CD4-positive, CD25-positive, alpha-beta regulatory T cell (primary cell): Measurements from ENCODE around the gene TENT5C. TPM values are rescaled to one million over a fixed set of nuclear protein-coding genes. Genes with fewer than 3 reads are reported as not detected.

Experiments used
- ATAC-seq, 2 donors: fragments of 150-1000 bp; cut with Tn5 transposase; one replicate each; pipeline ENCODE4 v1.10.0; 2021; ENCODE audit warnings: low read depth in 2 of 2, moderate number of reproducible peaks in 2 of 2, moderate library complexity in 1 of 2
- DNase-seq, 3 donors: peaks; one replicate each; pipeline versions ENCODE4 v3.0.0 to v3.0.0-alpha.2; 2012 to 2022; ENCODE audit warnings: mixed read lengths in 1 of 3
- H3K27ac ChIP-seq: one replicate; pipeline ENCODE4 v1.7.0; 2013; ENCODE audit warnings: mild to moderate bottlenecking, low read length; ENCODE audit not compliant: insufficient read depth, poor library complexity, severe bottlenecking
- H3K27me3 ChIP-seq: one replicate; pipeline ENCODE4 v1.7.0; 2013; ENCODE audit warnings: low read length; ENCODE audit not compliant: control insufficient read depth, insufficient read depth
- H3K36me3 ChIP-seq: one replicate; pipeline ENCODE4 v1.7.0; 2013; ENCODE audit warnings: mild to moderate bottlenecking, low read length, moderate library complexity; ENCODE audit not compliant: control insufficient read depth, insufficient read depth
- H3K4me1 ChIP-seq: 2 replicates; pipeline ENCODE4 v1.7.0; 2013; ENCODE audit warnings: mild to moderate bottlenecking, low read length; ENCODE audit not compliant: insufficient read depth, control insufficient read depth, poor library complexity, severe bottlenecking
- H3K4me3 ChIP-seq: one replicate; pipeline ENCODE4 v1.7.0; 2013; ENCODE audit warnings: low read depth, mild to moderate bottlenecking, low read length, moderate library complexity
- H3K9me3 ChIP-seq, 2 experiments: 1 replicate in 1 of 2; 2 replicates in 1 of 2; pipeline ENCODE4 v1.7.0; 2013; ENCODE audit warnings: low read length in 2 of 2, mild to moderate bottlenecking in 1 of 2, moderate library complexity in 1 of 2; ENCODE audit not compliant: control insufficient read depth in 2 of 2
- H3K27ac Mint-ChIP-seq, 3 donors: one replicate each; pipeline ENCODE4 v1.8.0; 2020 to 2022; ENCODE audit warnings: mild to moderate bottlenecking in 3 of 3, mixed read lengths in 3 of 3, moderate library complexity in 2 of 3
- H3K27me3 Mint-ChIP-seq: one replicate; pipeline ENCODE4 v1.8.0; 2022; ENCODE audit warnings: mild to moderate bottlenecking, mixed read lengths
- H3K36me3 Mint-ChIP-seq: one replicate; pipeline ENCODE4 v1.8.0; 2020; ENCODE audit warnings: mixed read lengths
- H3K4me1 Mint-ChIP-seq, 4 donors: one replicate each; pipeline ENCODE4 v1.8.0; 2020 to 2022; ENCODE audit warnings: mixed read lengths in 4 of 4, mild to moderate bottlenecking in 1 of 4
- H3K4me3 Mint-ChIP-seq, 4 donors: one replicate each; pipeline ENCODE4 v1.8.0; 2020 to 2022; ENCODE audit warnings: mild to moderate bottlenecking in 4 of 4, mixed read lengths in 4 of 4, moderate library complexity in 3 of 4
- H3K9me3 Mint-ChIP-seq, 7 donors: one replicate each; pipeline ENCODE4 v1.8.0; 2020 to 2022; ENCODE audit warnings: mixed read lengths in 7 of 7, mild to moderate bottlenecking in 3 of 7, moderate library complexity in 2 of 7
- polyA plus RNA-seq, 4 donors: library from polyadenylated mRNA; unstranded; fragments of 300-500 nt; fragmentation: Illumina TruSeq; gene quantifications; one replicate each; pipeline ENCODE4 v1.2.3, GENCODE V29; 2021
- total RNA-seq: library from RNA; stranded (reverse); gene quantifications from one replicate; pipeline ENCODE4 v1.2.3, GENCODE V29; 2022

Gene TENT5C
- total and polyA plus RNA-seq, 5 donors from 2014 or later = 19.6 to 324 (median 39.3) TPM

DNA sequence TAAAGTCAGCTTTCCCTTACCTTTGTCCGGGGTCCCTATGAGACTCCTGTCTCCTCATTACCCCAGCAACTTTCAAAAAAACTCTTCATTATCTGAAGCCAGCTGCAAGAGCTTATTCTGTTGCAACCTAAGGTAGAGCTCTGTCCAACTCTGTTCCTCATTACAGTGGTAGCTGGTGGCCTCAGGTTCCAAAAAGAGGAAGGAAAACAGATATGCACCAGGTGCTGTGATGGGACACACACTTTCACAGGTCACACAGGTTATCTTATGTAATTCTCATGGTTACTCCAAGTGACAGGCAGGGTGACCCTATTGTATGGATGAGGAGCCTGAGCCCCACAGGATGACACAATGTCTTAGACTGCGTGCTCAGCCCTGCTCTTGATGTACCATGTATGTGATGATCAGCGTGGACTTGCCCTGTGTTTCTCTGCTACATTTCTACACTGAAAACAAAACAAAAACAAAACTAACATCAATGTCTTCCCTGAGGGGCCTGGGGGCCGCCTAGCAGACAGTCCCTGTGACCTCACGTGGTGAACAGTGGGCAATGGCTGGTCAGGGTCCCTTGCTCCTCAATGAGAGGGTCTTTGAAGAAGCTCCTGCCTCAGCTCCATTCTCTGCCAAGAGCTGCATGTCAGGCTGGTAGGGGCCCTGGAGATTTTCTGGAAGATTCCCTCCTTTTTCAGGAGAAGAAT is 9.7 kb upstream of the TENT5C start:
- H3K36me3 ChIP-seq = no peaks in the 10 kb centered on the region
- Mint-ChIP-seq H3K36me3 (no peaks in the 10 kb centered on the region), H3K9me3 (no peaks in the 10 kb centered on the region), H3K27me3 (peaks cover 9% of the 10 kb centered on the region), H3K4me3 (no peak overlapping the region), H3K4me1 (no peaks in the 10 kb centered on the region), H3K27ac (no peak overlapping the region)
- no peak overlapping the region for H3K4me3 ChIP-seq
- H3K4me1 ChIP-seq = no peaks in the 10 kb centered on the region
- ATAC-seq (no peak), DNase-seq (no peak)
- no peaks in the 10 kb centered on the region for H3K9me3 ChIP-seq
- no peaks in the 10 kb centered on the region for H3K27me3 ChIP-seq
- no peak overlapping the region for H3K27ac ChIP-seq

DNA sequence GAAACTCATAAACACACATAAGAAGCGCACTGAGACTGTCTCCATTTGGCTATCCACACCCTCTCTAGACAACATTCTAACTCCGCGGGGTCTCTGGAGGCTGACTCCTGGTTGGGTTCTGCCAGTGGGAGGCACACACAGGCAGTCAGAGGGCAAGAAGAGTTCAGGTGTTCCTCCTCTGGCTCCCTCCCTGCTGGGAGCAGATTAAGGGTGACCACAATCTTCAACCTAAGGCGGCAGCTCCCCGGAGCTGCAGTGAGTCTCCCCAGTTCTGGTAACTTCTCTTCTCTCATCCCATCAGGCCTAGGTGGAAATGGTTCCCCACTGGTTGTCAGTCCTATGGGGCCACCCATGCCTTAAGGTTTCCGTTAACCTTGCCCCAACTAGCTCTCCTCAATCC is 7.4 kb upstream of the TENT5C start:
- H3K36me3 ChIP-seq = no peaks in the 10 kb centered on the region
- peaks cover 14% of the 10 kb centered on the region for H3K27me3 Mint-ChIP-seq
- DNase-seq (no peak), ATAC-seq (no peak)
- H3K4me1 Mint-ChIP-seq = no peaks in the 10 kb centered on the region
- no peaks in the 10 kb centered on the region for H3K9me3 Mint-ChIP-seq
- H3K36me3 Mint-ChIP-seq = no peaks in the 10 kb centered on the region
- no peaks in the 10 kb centered on the region for H3K27me3 ChIP-seq
- no peak overlapping the region for H3K4me3 Mint-ChIP-seq
- H3K27ac Mint-ChIP-seq = peak overlapping the region in 1 of 3 donors; percentile 51
- H3K9me3 ChIP-seq = no peaks in the 10 kb centered on the region
- no peaks in the 10 kb centered on the region for H3K4me1 ChIP-seq
- H3K4me3 ChIP-seq = no peak overlapping the region
- no peak overlapping the region for H3K27ac ChIP-seq

DNA sequence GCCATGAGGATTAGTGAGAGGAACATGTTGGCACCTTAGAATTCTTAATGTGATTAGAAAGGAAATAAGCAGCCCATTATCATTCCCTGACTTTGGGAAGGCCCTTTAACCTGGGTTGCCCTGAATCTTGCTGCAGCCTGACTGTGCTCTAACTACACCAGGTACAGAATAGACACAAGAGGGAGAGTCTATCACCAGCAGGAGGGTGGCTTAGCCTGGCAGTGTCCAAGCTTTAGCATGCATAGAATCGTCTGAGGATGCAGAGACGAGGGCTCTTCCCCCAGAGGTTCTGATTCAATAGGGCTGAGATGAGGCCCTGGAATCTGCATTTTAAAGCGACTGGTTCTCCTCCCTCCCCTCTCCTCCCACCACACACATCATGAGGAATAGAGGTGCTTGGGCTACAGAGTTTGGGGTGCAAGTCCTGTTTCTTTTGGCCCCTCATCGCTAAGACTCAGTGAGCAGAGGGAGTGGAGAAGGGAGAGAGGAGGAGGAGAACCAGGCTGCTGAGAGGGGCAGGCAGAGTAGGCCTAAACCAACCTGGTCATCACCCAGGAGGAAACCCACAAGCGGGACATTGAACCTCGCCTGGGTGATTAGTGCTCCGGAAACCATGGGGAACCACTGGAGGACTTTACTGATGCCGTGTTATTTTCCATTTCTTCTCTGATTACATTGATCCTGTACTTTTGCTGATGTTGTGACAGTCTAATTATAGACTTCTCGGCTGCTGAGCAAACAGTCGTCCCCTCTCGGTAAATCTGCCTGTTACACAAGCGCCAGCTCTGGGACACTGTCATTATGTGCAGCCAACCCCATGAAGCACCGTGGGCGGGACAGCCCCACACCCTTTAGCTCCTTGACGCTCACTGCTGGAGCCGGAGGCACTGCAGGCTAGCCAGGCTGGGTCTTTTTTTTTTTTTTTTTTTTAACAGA is 6.3 kb upstream of the TENT5C start:
- H3K27me3 ChIP-seq = no peaks in the 10 kb centered on the region
- peak overlapping the region in 1 of 3 donors; percentile 38 for H3K27ac Mint-ChIP-seq
- no peaks in the 10 kb centered on the region for H3K4me1 ChIP-seq
- peaks cover 0 to 6% (median 2%) of the 10 kb centered on the region in 4 donors for H3K4me1 Mint-ChIP-seq
- H3K9me3 ChIP-seq = no peaks in the 10 kb centered on the region
- H3K9me3 Mint-ChIP-seq = no peaks in the 10 kb centered on the region
- DNase-seq (no peak), ATAC-seq (no peak)
- H3K27me3 Mint-ChIP-seq = peaks cover 14% of the 10 kb centered on the region
- no peak overlapping the region for H3K4me3 ChIP-seq
- peak overlapping the region in 1 of 4 donors; percentile 68 for H3K4me3 Mint-ChIP-seq
- H3K27ac ChIP-seq = no peak overlapping the region
- no peaks in the 10 kb centered on the region for H3K36me3 ChIP-seq
- no peaks in the 10 kb centered on the region for H3K36me3 Mint-ChIP-seq

GRCh38 chr1:117600325-117600943 is 5.4 kb upstream of the TENT5C start:
- Mint-ChIP-seq H3K27ac (no peak overlapping the region), H3K27me3 (peaks cover 14% of the 10 kb centered on the region), H3K36me3 (no peaks in the 10 kb centered on the region), H3K4me1 (peaks cover 0 to 13% (median 7%) of the 10 kb centered on the region in 4 donors), H3K9me3 (no peaks in the 10 kb centered on the region), H3K4me3 (no peak overlapping the region)
- DNase-seq (no peak), ATAC-seq (no peak)
- Histone ChIP-seq H3K4me1 (peaks cover 9% of the 10 kb centered on the region), H3K9me3 (no peaks in the 10 kb centered on the region), H3K27ac (no peak overlapping the region), H3K36me3 (no peaks in the 10 kb centered on the region), H3K27me3 (no peaks in the 10 kb centered on the region), H3K4me3 (no peak overlapping the region)

DNA sequence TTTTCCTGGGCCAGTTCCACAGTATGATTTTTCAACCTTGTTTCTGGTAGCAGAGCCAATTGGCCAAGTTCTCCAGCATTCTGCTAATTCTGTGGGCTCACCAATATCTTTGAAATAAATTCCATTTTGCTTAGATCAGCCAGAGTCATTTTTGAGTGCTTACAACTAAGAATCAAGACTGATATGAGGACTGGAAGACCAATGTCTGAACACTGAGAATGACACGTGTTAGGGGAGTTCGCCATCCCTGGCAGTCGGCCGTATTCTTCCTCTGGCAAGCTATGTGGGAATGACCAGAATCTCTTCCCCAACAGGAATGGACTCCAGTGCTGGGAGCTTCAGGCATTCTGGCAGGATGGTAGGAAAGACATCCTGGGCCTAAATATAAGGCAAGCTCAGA is 4.9 kb upstream of the TENT5C start:
- H3K4me1 ChIP-seq = peaks cover 10% of the 10 kb centered on the region
- Mint-ChIP-seq H3K9me3 (no peaks in the 10 kb centered on the region), H3K36me3 (no peaks in the 10 kb centered on the region), H3K27ac (no peak overlapping the region), H3K4me3 (no peak overlapping the region), H3K27me3 (peaks cover 14% of the 10 kb centered on the region), H3K4me1 (peaks cover 0 to 17% (median 8%) of the 10 kb centered on the region in 4 donors)
- H3K4me3 ChIP-seq = no peak overlapping the region
- no peak for DNase-seq
- H3K27ac ChIP-seq = no peak overlapping the region
- H3K36me3 ChIP-seq = no peaks in the 10 kb centered on the region
- no peak for ATAC-seq
- H3K27me3 ChIP-seq = no peaks in the 10 kb centered on the region
- no peaks in the 10 kb centered on the region for H3K9me3 ChIP-seq

GRCh38 chr1:117602862-117603261 is 3.0 kb upstream of the TENT5C start:
- no peak overlapping the region for H3K27ac Mint-ChIP-seq
- H3K4me3 Mint-ChIP-seq = peak overlapping the region in 2 of 4 donors; percentile 10 to 48
- H3K9me3 Mint-ChIP-seq = no peaks in the 10 kb centered on the region
- H3K27ac ChIP-seq = no peak overlapping the region
- H3K36me3 ChIP-seq = peaks cover 3% of the 10 kb centered on the region
- H3K27me3 ChIP-seq = no peaks in the 10 kb centered on the region
- H3K27me3 Mint-ChIP-seq = peaks cover 12% of the 10 kb centered on the region
- ATAC-seq (no peak), DNase-seq (no peak)
- peaks cover 5% of the 10 kb centered on the region for H3K36me3 Mint-ChIP-seq
- no peak overlapping the region for H3K4me3 ChIP-seq
- H3K4me1 ChIP-seq = peaks cover 20% of the 10 kb centered on the region
- H3K4me1 Mint-ChIP-seq = peaks cover 0 to 23% (median 14%) of the 10 kb centered on the region in 4 donors
- no peaks in the 10 kb centered on the region for H3K9me3 ChIP-seq

DNA sequence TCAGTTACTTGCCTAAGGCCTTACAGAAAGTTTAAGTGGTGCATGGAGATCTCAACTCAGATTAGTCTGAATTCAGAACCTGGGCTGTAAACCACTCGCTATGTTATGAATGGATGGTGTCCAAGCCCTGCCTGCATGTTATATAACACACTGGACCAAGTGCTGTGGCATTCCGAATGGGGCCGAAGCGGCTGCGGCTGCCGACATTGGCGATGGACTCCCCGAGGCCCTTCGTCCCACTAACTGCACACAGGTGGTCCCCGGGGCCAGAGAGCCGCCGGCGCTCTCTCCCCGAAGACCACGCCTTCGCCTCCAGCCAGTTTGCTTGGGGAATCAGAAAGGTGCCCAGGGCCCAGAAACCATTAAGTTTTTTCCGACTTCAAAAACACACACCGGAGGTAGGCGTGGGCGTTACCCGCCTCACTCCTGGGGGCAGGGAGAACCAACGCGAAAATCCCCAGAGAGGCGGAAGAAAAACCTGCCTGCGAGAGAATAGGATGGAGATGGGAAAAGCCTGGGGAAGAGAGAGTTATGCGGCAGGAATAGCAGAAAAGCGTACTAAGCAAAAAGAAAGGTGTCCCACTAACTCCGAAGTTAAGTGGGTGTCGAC is 579 bp upstream of the TENT5C start:
- H3K27ac ChIP-seq = peak overlapping the region; percentile 95
- Mint-ChIP-seq H3K36me3 (peaks cover 15% of the 10 kb centered on the region), H3K4me3 (peak overlapping the region; percentile 92 to 99 (median 96)), H3K27ac (peak overlapping the region; percentile 97 to 100 (median 99)), H3K27me3 (peaks cover 5% of the 10 kb centered on the region), H3K4me1 (peaks cover 12 to 47% (median 36%) of the 10 kb centered on the region in 4 donors), H3K9me3 (no peaks in the 10 kb centered on the region)
- H3K4me1 ChIP-seq = peaks cover 44% of the 10 kb centered on the region
- DNase-seq (no peak), ATAC-seq (peak; percentile 40 to 47)
- H3K36me3 ChIP-seq = peaks cover 13% of the 10 kb centered on the region
- no peaks in the 10 kb centered on the region for H3K27me3 ChIP-seq
- H3K4me3 ChIP-seq = peak overlapping the region; percentile 93
- no peaks in the 10 kb centered on the region for H3K9me3 ChIP-seq
